HG03064 (cell line): ENCODE measurements around the gene TP53I11.

ENCODE experiments used
- ATAC-seq: cut with Tn5 transposase; IDR thresholded peaks from one replicate; pipeline ENCODE4 v1.9.1; 2021; ENCODE audit warnings: low read depth; ENCODE audit not compliant: unreplicated experiment

TP53I11 gene

GRCh38 chr11:44893846-44894617 is 56.7 kb downstream of the TP53I11 start:
- no peak for ATAC-seq

- no peak for ATAC-seq
Observed at GRCh38 chr11:44893308-44893822, 57.3 kb downstream of the TP53I11 start.

DNA sequence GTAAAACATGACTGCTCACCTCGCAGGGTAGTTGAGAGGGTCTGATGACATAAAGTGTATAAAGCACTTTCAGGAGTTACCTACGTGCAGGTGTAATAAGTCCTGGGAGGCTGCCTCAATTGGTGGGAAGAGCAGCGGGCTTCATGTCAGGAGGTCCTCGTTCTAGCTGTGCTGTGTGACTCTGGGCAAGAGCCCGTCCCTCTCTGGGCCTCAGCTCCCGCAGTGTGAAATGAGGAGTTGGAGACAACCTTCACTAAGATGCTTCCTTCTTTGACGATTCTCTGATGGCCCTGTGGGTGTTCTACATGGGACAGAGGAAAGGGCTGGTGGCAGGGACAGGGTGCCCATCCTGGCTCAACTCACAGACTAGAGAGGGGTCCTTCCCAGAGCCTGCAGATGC is 57.8 kb downstream of the TP53I11 start:
- no peak for ATAC-seq

DNA sequence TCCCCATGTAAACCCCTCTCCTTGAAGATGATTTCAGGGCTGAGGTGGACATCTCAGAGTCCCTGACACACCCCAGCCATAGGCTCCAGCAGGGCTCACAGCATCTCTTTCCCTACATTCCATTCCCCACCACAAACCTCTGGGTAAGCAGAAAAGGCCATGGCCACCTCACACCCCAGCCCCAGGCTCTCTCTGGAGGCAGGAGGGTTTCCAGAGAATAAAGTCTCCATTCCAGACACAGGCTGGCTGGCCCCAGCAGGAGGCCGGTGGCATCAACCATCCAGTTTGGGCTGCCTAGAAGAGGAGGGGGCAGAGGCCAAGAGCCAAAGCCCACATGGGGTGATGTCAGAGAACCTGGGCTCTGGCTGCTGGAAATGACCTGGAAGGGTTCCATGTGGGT is 61.4 kb downstream of the TP53I11 start:
- ATAC-seq: no peak

GRCh38 chr11:44887636-44888035 is 63.0 kb downstream of the TP53I11 start:
- no peak for ATAC-seq

DNA sequence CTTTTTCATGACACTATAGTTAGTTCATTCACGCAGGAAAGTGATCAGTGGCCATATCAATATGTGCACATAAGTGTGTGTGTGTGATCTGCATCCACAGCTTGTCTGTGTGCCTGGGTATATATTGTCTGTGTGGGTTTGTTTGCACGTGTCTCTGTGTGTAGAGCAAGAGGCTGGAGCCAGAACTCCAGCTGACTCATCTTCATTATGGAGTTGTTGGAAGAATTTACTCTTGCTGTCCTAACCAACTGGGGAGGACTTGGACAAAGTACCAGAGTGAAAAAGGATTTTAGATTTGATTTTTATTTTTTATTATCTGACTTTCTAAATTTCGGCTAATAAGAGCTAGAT is 63.9 kb downstream of the TP53I11 start:
- ATAC-seq: no peak

DNA sequence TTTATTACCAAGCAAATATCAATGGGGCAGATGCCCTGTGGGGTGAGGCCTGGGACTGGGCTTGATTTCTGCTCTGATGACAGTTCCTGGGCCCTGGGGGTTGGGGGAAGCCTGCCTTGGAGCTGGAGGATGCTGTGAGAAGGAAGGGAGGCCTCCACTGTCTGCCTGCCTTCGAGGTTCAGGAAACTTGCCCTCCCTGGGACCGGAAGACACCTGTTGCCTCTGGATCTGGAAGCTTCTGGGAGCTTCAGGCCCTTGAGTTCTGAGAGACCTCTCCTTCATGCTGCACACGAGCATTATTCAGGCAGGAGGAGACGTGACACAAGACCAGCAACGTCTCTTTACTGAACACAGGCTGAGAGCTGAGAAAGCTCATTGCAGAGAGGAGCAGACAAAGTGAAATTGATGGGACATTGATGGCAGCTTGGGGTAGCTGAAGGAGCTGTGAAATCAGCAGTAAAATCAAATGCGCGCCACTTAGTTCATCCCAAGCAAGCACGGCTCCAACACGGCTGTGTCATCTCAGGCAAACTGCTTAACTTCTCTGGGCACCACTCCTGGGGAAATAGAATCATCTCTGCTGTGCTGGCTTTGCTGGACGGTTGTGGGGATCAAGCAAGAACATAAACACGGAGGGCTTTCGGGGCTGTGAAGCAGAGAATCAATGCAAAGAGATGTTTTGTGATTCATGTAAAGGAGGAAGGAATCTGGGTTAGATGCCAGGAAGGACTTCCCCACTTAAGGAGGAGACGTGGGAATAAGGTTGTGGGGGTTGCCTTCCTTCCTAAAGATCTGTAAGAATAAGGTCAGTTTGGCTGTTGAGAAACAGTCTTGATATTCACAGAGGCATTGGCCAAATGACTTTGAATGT is 64.5 kb downstream of the TP53I11 start:
- no peak for ATAC-seq

GRCh38 chr11:44885065-44885810 is 65.4 kb downstream of the TP53I11 start:
- no peak for ATAC-seq

DNA sequence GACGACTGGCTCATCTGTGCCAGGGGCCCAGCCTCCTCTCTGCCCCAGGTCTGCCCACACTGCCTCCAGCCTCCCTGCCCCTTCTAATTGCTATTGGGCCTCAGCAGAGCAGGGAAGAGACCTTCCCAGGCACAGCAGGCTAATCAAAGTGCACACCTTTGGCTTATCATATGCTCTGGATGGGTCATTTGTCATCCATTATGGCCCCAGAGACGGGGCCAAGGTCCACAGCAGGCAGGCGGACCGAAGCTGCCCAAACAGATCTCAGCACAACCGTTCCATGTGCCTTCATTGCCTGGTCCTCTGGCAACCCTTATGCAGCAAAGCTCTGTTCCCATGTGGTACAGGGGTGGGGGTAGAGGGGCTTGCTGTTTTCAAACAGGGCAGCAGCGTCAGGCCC is 66.6 kb downstream of the TP53I11 start:
- no peak for ATAC-seq

DNA sequence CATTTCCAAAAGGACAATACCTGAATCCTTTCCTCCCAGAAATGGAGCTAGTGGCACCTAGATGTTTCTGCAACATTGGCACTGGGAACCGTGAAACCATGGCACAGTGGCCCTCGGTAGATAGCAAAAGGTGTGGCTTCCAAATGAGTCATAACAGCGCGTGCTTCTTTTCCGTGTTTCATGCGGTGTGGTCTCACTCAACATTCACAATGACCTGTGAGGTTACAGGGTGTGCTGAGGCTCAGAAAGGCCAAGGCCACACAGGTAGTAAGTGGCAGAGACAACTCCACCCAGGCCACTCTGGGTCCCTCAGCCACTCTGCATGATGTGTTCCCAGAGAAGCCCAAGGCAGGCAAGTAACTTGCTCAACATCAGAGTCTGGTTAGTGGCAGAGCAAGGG is 67.4 kb downstream of the TP53I11 start:
- ATAC-seq: no peak
